Tibial nerve (tissue), 4 donors: ENCODE results near the gene NR0B1. TPM values are rescaled to one million over a fixed set of nuclear protein-coding genes. Genes with fewer than 3 reads are reported as not detected.
A peak's percentile ranks its signal among the peaks of the same experiment; 100 is the strongest.

Source experiments
- DNase-seq, 2 donors: peaks; one replicate each; pipeline ENCODE4 v3.0.0-alpha.2; 2019; ENCODE audit warnings: low spot score in 2 of 2
- H3K27ac ChIP-seq, 4 donors: fragments of 200-600 bp; sonication (generic) in 3 of 4; one replicate each; pipeline ENCODE4 v1.5.1; 2017 to 2019; ENCODE audit warnings: mild to moderate bottlenecking in 1 of 4
- H3K27me3 ChIP-seq, 2 donors: fragments of 200-600 bp; sonication (generic) in 1 of 2; one replicate each; pipeline versions ENCODE4 v1.5.1 to v1.6.0; 2017 to 2019
- H3K36me3 ChIP-seq, 3 donors: fragments of 200-600 bp; sonication (generic); one replicate each; pipeline ENCODE4 v1.5.1; 2018 to 2019
- H3K4me1 ChIP-seq, 4 donors: fragments of 200-600 bp; sonication (generic) in 3 of 4; one replicate each; pipeline ENCODE4 v1.5.1; 2017 to 2019
- H3K4me3 ChIP-seq, 4 donors: fragments of 200-600 bp; sonication (generic) in 3 of 4; one replicate each; pipeline ENCODE4 v1.5.1; 2017 to 2019; ENCODE audit warnings: mild to moderate bottlenecking in 1 of 4, moderate library complexity in 1 of 4
- H3K9me3 ChIP-seq, 4 donors: fragments of 200-600 bp; sonication (generic) in 3 of 4; one replicate each; pipeline ENCODE4 v1.5.1; 2017 to 2019
- EP300 ChIP-seq, 2 donors: sonication (generic); formaldehyde crosslinking; IDR thresholded peaks; one replicate each; pipeline ENCODE4 v1.6.1; 2017; ENCODE audit warnings: antibody characterized with exemption in 2 of 2, mild to moderate bottlenecking in 1 of 2
- POLR2A ChIP-seq, 2 donors: fragments of 450-650 bp; IDR thresholded peaks; one replicate each; pipeline ENCODE4 v1.6.1; 2017; ENCODE audit warnings: antibody characterized with exemption in 2 of 2, mild to moderate bottlenecking in 2 of 2, moderate library complexity in 2 of 2
- WGBS, 2 donors: methylation state at CpG; one replicate each; pipeline ENCODE4 v1.1.5; 2018; 5-methylcytosine and 5-hydroxymethylcytosine counted together
- total RNA-seq, 4 donors: library from RNA; depleted of rRNA; stranded (reverse); fragments of >200 nt; gene quantifications; one replicate each; pipeline ENCODE4 v1.1.0, GENCODE V29; 2016
- TF ChIP-seq, protein P1 (sequence below), 5 experiments: fragments of 200-600 bp in 3 of 5; fragments of 450-650 bp in 2 of 5; sonication (generic) in 3 of 5; IDR thresholded peaks; one replicate each; pipeline ENCODE4 v1.5.1; 2016 to 2019; ENCODE audit warnings: antibody characterized with exemption in 5 of 5, mild to moderate bottlenecking in 3 of 5, moderate library complexity in 2 of 5

Gene NR0B1
- total RNA-seq, 4 donors from 2014 or later, result 0.22 to 3.3 (median 1.0) TPM; not detected in 1

DNA sequence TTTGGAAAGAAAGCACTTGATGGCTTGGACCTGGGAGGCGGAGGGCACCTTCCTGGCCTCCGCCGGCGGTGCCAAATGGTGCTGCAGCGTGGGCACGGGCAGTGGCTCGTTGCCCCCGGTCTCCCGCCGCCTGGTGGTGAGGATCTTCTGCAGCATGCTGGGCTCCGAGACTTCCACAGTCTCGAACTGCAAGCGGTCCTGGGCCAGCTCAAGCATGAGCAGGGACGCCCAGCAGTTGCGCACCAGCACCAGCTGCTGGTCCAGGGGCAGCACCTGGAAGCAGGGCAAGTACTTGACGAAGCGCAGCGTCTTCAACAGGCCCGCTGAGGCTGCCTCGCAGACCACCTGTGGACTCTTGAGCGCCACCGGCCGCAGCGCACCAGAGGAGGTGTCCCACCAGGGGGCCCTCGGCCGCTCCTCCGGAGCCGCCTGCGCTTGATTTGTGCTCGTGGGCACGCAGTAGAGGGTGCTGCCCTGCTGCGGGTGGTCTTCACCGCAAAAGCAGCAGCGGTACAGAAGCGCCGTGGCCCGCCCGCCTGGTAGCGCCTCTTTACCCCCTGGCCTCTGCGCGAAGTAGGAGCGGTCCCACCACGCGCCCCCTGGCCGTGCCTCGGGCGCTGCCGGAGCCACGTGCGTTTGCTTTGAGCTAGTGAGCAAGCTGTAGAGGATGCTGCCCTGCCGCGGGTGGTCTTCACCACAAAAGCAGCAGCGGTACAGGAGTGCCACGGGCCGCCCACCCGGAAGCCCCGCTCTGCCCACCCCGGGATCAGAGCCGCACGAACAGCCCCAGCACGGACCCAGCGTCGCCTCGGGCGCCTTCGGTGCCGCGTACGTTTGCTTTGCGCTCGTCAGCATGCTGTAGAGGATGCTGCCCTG lies 689 bp downstream of the NR0B1 start:
- H3K27ac ChIP-seq, result no peak overlapping the region
- TF ChIP-seq, protein P1, sequence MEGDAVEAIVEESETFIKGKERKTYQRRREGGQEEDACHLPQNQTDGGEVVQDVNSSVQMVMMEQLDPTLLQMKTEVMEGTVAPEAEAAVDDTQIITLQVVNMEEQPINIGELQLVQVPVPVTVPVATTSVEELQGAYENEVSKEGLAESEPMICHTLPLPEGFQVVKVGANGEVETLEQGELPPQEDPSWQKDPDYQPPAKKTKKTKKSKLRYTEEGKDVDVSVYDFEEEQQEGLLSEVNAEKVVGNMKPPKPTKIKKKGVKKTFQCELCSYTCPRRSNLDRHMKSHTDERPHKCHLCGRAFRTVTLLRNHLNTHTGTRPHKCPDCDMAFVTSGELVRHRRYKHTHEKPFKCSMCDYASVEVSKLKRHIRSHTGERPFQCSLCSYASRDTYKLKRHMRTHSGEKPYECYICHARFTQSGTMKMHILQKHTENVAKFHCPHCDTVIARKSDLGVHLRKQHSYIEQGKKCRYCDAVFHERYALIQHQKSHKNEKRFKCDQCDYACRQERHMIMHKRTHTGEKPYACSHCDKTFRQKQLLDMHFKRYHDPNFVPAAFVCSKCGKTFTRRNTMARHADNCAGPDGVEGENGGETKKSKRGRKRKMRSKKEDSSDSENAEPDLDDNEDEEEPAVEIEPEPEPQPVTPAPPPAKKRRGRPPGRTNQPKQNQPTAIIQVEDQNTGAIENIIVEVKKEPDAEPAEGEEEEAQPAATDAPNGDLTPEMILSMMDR (IDR thresholded peaks at IDR 0.05), result no peak
- TF ChIP-seq EP300 (IDR thresholded peaks at IDR 0.05) (no peak), POLR2A (IDR thresholded peaks at IDR 0.05) (no peak)
- peaks cover 0 to 14% (median 0%) of the 10 kb centered on the region in 4 donors for H3K4me1 ChIP-seq
- DNase-seq, result no peak
- no peaks in the 10 kb centered on the region for H3K36me3 ChIP-seq
- no peaks in the 10 kb centered on the region for H3K9me3 ChIP-seq
- 0 to 15% methylated on average over 1 to 27 of the region's 71 CpGs for WGBS, 2 donors
- H3K27me3 ChIP-seq, result peaks cover 0 to 32% of the 10 kb centered on the region in 2 donors
- H3K4me3 ChIP-seq, result peak overlapping the region in 2 of 4 donors; percentile 7 to 37

DNA sequence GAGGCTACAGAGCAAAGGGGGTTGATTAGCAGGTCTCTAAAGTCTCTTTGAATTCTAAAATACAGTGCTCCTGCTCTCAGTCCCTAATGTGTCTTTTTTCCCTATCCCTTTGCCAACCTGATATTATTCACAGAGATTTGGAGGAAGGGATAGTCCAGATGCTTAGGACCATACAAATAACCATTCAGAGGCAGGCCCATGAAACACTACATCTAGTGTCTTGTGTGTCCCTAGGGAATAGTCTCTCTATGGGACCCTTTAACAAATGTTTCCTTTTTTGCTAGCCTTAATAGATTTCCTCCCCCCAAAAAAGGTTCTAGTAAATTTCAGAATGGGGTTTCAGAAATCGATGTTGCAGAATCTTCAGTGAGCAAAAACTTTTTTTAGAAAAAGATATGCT lies 1.7 kb downstream of the NR0B1 start:
- no peak for DNase-seq
- TF ChIP-seq EP300 (IDR thresholded peaks at IDR 0.05) (no peak), POLR2A (IDR thresholded peaks at IDR 0.05) (no peak)
- TF ChIP-seq, protein P1 (IDR thresholded peaks at IDR 0.05), result no peak
- Histone ChIP-seq H3K4me1 (peaks cover 0 to 15% (median 0%) of the 10 kb centered on the region in 4 donors), H3K27ac (no peak overlapping the region), H3K27me3 (peaks cover 0 to 32% of the 10 kb centered on the region in 2 donors), H3K9me3 (no peaks in the 10 kb centered on the region), H3K36me3 (no peaks in the 10 kb centered on the region), H3K4me3 (no peak overlapping the region)
- 57% methylated on average over 1 of the region's 1 CpG for WGBS, 2 donors

DNA sequence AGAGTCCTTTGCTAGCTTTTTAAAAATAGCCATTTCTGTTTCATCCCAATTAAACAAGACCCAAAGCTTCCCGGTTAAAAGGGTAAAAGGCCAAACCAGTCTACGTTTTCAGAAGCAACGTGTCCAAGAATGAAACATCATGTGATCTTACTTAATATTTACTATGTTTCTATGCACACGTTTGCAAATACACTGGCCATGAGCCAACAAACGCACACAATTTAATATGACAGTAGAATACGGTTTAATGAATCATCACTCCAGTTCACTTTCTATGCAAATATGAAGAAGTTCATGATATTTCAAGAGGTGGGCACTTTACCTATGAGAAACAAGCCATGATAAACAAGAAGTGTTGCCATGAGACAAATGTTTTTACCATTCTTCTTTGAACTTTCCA lies 4.3 kb downstream of the NR0B1 start:
- H3K27me3 ChIP-seq, result peaks cover 0 to 37% of the 10 kb centered on the region in 2 donors
- no peaks in the 10 kb centered on the region for H3K36me3 ChIP-seq
- H3K27ac ChIP-seq, result no peak overlapping the region
- H3K4me1 ChIP-seq, result peaks cover 0 to 20% (median 0%) of the 10 kb centered on the region in 4 donors
- DNase-seq, result no peak
- 48 to 64% methylated on average over 6 of the region's 6 CpGs for WGBS, 2 donors
- TF ChIP-seq, protein P1 (IDR thresholded peaks at IDR 0.05), result no peak
- TF ChIP-seq EP300 (IDR thresholded peaks at IDR 0.05) (no peak), POLR2A (IDR thresholded peaks at IDR 0.05) (no peak)
- H3K9me3 ChIP-seq, result no peaks in the 10 kb centered on the region
- no peak overlapping the region for H3K4me3 ChIP-seq

DNA sequence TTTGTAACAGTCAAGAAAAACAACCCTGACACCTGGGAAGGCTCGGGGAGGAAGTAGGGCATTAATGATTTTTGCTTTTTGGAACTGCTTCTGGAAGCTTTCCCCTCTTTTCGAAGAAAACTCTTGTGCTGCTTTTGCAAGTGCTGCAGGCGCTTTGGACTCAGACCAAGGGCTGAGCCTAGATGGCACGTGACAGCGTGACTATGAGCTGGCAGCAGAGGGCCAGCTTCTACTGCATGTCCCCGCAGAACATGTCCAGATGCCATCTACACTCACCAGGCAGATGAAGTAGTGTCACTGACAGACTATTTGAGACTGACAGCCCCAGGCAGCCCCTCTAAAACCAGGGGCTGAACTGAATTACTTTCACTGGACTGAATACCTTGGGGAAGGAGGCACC lies 6.2 kb downstream of the NR0B1 start:
- no peaks in the 10 kb centered on the region for H3K9me3 ChIP-seq
- 34 to 48% methylated on average over 6 of the region's 6 CpGs for WGBS, 2 donors
- H3K27me3 ChIP-seq, result peaks cover 0 to 20% of the 10 kb centered on the region in 2 donors
- H3K4me1 ChIP-seq, result peaks cover 0 to 6% (median 0%) of the 10 kb centered on the region in 4 donors
- no peak overlapping the region for H3K27ac ChIP-seq
- DNase-seq, result peak in 1 of 2 donors; percentile 19
- H3K4me3 ChIP-seq, result no peak overlapping the region
- TF ChIP-seq POLR2A (IDR thresholded peaks at IDR 0.05) (no peak), EP300 (IDR thresholded peaks at IDR 0.05) (no peak)
- TF ChIP-seq, protein P1 (IDR thresholded peaks at IDR 0.05), result no peak
- no peaks in the 10 kb centered on the region for H3K36me3 ChIP-seq

DNA sequence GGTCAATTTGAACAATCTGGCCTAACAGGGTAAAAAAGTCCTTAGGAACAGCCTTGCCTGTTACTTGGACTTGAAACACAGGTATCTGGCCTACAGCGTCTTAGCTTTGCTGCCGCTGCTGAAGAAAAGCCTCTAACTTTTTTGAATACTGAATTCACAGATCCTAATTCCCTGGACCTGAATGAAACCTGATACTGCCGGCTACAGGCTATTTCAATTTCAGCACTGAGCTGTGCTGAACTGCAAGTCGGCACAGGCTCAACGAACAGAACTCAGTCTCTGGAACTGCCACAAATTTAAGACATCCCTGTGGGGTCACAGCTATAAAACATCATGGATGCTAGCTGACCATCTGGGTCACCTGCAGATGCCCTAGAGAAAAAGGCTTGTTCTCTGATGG lies 7.2 kb downstream of the NR0B1 start:
- Histone ChIP-seq H3K4me1 (peaks cover 0 to 6% (median 0%) of the 10 kb centered on the region in 4 donors), H3K27ac (no peak overlapping the region), H3K9me3 (no peaks in the 10 kb centered on the region), H3K4me3 (no peak overlapping the region), H3K27me3 (peaks cover 0 to 13% of the 10 kb centered on the region in 2 donors), H3K36me3 (no peaks in the 10 kb centered on the region)
- TF ChIP-seq EP300 (IDR thresholded peaks at IDR 0.05) (no peak), POLR2A (IDR thresholded peaks at IDR 0.05) (no peak)
- TF ChIP-seq, protein P1 (IDR thresholded peaks at IDR 0.05), result no peak
- WGBS, 2 donors, result 23 to 43% methylated on average over 5 of the region's 5 CpGs
- DNase-seq, result no peak
